DMS153 treated with DMSO at 0.1 percent for 48 hours (cell line): ENCODE measurements around the gene NMUR1.

Experiments
- DNase-seq: peaks from one replicate; lab custom pipeline; 2025; ENCODE audit not compliant: unreplicated experiment; lab: John Stamatoyannopoulos, UW

NMUR1 gene

GRCh38 chr2:231554327-231554726, 24.1 kb upstream of the NMUR1 start:
- no peak for DNase-seq

DNA sequence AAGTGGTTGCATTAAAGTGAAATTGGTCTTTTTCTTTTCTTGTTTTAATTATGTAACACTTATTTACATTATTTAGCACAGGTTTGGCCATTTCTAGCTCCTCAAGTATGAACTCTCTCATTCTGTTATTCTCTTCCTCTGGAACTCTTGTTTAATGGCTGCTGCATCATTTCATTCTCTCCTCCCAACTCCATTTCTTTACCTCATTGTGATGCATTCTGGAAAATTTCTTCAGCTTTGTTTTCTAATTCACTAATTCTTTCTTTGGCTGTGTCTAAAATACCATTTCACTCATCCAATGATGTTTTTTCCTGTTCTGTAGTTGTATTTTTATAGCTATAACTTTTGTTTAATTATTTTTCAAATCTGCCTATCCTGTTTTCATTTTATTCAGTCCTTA, 22.5 kb upstream of the NMUR1 start:
- DNase-seq: no peak

DNA sequence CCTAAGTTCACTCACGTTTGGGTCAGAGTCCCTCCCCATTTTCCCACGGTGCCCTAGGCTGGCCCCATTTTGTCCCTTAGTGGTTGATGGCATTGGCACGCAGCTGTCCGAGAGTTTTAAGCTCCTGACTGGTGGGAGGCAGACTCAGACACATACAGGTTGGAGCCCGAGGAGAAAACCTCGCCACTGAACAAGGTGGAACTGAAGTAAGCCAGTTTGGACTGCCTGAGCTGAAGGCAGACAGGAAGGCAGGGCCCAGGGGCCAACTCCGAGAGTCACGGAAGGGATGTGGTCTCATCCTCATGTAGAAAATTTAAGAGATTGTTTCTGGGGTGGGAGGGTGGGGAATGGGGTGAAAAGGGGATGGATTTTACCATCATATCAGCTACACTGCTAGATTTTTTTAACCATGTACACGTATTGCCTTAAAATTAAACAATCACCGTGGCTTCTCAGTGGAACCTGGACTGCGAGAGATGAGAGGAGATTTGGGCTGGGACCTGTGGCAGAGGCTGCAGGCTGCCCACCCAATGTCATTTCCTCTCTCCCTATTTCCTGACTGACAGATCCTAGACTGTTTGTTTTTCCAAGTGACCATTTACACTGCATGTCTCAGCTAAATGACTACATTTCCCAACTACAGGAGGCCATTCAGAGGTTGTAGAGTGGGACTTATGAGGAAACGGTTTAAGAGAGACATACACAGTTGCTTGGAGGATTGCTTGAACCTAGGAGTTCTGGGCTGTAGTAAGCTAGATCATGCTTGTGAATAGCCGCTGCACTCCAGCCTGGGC, 19.4 kb upstream of the NMUR1 start:
- DNase-seq: no peak

- DNase-seq: no peak
Observed at GRCh38 chr2:231548752-231549151, 18.5 kb upstream of the NMUR1 start.

- no peak for DNase-seq
Observed at GRCh38 chr2:231547315-231548110, 17.3 kb upstream of the NMUR1 start.

DNA sequence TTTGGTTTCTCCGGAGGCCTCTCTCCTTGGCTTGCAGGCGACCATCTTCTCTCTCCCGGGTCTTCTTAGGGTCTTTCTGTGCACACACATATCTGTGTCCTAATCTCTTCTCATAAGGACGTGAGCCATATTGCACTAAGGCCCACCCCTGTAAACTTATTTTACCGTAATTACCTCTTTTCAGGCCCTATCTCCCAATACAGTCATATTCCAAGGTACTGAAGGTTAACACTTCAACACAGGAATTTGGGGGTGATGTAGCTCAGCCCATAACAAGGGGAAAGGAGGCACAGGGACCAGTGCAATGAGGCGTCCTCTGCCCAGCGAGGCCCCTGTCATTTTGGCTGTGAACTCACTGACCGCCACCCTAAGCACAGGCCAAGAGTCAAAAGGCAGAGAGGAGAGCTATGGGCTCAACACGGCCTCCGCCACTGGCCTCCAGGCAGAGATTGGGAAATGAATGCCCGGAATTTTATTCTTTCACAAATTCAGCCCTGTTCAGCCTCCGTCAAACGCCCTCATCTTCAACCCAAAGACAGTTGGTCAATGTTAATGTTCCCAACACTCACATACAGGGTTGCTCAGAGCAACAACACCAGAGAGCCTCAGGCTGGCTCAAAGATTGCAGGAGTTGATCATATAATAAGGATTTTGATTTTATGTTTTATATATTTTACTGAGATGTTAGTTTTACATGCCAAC, 15.9 kb upstream of the NMUR1 start:
- DNase-seq: no peak

DNA sequence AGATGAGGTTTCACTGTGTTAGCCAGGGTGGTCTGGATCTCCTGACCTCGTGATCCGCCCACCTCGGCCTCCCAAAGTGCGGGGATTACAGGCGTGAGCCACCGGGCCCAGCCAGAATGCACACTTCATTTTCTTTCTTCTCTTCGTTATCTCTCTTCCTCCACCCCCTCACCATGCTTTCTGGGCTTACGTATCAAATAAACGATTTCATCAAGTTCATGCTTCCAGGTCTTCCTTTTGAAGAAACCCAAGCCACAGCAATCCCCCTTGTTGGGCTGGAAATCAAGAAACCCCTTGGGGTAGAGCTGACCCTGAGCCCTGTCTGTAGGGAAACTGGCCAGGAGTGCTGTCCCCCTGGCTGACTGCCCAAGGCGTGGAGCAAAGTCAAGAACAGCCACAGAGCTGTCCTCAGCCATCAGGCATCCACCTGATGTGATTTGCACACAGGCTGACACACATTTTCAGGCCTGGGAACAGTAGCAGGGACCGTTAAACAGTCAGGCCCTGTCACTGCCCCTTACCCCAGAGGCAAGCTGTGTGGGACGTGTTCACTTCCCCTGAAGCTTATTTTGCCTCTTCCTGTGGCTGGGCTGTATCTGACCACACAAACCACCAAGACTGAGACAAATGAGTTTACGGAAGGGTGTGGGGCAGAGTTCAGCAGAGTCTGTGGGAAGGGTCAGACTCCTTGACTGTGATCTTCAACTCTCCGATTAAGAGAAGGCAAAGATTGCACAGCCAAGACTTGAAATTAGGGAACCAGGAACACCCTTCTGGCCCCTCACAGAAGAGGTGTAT, 15.1 kb upstream of the NMUR1 start:
- DNase-seq: no peak

- DNase-seq: no peak
Observed at GRCh38 chr2:231542136-231542535, 11.9 kb upstream of the NMUR1 start.

DNA sequence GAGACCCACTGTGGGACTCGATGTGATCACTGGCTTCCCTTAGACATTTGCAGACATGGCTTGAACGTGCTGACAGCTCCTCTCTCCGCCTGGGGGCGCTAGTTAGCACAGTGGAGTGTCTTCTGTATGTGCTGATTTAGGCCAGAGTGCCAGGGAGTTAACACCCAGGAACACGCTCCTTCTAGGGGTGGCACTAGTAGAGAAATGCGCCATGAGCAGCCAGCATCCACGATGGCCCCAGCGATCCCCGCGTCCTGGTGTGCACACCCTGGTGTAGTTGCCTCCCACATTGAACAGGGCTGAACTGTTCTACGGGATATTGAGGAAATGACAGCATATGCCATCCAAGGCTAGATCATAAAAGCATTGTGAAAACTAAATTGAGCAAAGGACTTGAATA, 11.4 kb upstream of the NMUR1 start:
- DNase-seq: no peak

GRCh38 chr2:231539991-231540390, 9.7 kb upstream of the NMUR1 start:
- DNase-seq: no peak

- DNase-seq: no peak
Observed at GRCh38 chr2:231535961-231536360, 5.7 kb upstream of the NMUR1 start.

- DNase-seq: no peak
Observed at GRCh38 chr2:231533777-231534125, 3.5 kb upstream of the NMUR1 start.

GRCh38 chr2:231533086-231533776, 3.0 kb upstream of the NMUR1 start:
- no peak for DNase-seq

DNA sequence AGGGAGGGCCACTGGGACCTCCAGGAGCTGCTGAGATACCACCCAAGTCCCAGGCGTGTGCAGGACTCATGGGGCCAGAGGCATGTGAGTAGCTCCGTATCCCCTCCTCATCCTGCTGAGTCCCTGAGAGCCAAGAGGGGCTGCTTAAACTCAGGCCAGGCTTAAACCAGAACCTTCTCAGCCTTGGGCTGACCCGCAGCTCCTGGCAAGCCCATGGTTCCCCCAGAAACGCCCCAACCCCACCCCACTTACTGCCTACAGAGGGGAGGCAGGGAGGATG, 2.5 kb upstream of the NMUR1 start:
- no peak for DNase-seq

DNA sequence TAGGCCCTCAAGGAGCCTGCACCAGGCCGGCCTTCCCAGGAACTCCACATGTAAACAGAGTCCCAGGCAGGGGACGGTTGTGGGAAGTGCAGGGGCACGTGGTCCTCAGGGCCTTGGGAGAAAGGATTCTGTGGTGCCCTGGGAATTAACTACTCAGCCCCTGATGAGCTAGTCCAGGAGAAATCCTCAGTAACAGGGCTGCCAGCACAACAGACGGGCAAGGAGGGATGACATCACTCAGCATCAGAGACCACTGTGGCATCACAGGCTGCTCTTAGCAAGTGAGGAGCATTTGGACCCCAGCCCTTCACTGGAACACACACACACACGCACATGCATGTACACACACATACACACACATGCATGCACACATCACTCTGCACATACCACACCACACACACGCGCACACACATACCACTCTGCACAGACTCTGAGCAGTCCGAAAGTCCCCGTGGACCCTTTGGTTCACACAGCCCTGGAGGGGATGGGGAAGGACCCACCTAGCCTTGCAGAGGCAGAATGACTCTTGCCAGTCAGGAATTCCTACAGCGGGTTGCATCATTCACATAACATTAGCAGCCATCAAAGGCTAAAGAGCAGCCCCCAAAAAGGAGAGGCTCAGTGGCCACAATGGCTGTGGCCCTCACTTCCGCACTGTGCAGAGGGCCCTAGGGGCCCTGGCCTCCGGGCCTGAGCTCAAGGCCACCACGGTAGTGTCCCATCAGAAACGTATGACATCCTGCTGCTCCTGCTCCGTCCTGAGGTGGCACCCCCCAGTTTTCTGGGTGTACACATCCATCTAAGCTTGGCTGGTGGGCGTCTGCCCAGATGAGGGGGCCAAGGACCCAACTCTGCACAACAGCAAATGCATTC, 1.9 kb upstream of the NMUR1 start:
- no peak for DNase-seq

DNA sequence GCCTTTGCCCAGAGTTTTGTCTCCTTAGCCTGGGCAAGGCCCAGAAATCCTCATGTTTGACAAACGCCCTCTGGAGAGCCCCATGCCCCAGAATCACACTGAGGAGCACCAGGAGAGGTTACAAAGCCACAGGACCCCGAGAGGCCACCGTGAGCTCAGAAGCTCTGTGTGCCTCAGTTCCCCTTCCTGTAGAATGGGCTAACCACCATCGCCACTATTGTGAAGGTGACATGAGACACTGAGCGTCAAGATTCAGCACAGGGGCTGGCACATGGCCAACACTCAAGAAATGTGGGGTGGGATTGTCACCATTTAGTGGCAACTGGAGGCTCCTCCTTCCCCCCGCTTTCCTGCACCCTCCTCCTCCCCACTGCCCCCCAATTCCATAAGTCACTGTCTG, 1.2 kb upstream of the NMUR1 start:
- DNase-seq: no peak

DNA sequence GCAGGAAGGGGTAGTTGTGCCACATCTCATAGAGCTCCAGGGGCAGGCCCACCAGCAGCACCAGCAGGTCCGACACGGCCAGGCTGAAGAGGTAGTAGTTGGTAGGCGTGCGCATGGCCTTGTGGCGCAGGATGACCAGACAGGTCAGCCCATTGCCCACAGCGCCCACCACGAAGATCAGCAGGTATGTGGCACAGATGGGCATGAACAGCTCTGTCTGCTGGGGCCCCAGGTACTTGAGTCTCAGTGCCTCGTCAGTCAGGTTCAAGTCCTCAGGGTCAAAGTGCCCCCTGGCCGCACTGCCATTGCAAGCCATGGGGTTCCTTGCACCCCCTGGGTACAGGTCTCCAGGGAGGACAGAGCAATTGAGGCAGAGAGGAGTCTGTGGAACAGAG, 1.6 kb downstream of the NMUR1 start:
- no peak for DNase-seq

GRCh38 chr2:231527955-231528635, 2.1 kb downstream of the NMUR1 start:
- DNase-seq: no peak

DNA sequence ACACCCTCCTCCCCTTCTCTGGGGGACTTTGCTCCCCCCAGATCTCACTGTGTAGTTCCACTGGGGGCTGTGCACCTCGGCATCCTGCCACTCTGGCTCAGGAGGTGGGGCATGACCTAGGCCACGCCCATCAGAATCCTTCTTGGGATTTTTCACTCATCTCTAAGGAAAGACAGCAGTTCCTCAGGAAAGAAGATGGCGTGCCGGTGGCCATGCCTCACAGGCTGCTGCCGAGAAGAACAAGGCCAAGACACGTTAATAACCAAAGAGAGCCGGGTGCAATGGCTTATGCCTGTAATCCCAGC, 3.2 kb downstream of the NMUR1 start:
- no peak for DNase-seq
